Fibroblast of lung (primary cell): ENCODE data around the gene DNAJC12.

ENCODE experiments used
- EZH2 ChIP-seq: IDR thresholded peaks from 2 replicates; pipeline ENCODE4 v1.5.1; 2012; ENCODE audit warnings: low read length, control low read depth, mild to moderate bottlenecking; ENCODE audit errors: missing control alignments
- TF ChIP-seq, protein P1 (sequence below), 2 donors: IDR thresholded peaks in 1 of 2; conservative IDR thresholded peaks in 1 of 2; 1 replicate in 1 of 2; 2 replicates in 1 of 2; pipeline ENCODE4 v1.5.1; 2011 to 2012; ENCODE audit warnings: low read length in 2 of 2, control low read depth in 1 of 2, inconsistent platforms in 1 of 2, low read depth in 1 of 2, mild to moderate bottlenecking in 1 of 2

DNA sequence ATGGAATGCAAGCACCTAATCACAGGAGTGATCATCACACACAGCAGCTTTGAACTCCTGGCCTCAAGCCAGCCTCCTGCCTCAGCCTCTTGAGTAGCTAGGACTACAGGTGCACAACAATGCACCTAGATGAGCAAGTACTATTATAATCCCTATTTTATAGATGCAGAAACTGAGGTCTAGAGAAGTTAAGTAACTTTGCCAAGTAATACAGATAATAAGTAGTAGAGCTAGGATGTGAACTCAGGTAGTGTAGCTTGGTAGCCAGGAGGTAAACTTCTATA lies 33.7 kb downstream of the DNAJC12 start:
- TF ChIP-seq, protein P1, sequence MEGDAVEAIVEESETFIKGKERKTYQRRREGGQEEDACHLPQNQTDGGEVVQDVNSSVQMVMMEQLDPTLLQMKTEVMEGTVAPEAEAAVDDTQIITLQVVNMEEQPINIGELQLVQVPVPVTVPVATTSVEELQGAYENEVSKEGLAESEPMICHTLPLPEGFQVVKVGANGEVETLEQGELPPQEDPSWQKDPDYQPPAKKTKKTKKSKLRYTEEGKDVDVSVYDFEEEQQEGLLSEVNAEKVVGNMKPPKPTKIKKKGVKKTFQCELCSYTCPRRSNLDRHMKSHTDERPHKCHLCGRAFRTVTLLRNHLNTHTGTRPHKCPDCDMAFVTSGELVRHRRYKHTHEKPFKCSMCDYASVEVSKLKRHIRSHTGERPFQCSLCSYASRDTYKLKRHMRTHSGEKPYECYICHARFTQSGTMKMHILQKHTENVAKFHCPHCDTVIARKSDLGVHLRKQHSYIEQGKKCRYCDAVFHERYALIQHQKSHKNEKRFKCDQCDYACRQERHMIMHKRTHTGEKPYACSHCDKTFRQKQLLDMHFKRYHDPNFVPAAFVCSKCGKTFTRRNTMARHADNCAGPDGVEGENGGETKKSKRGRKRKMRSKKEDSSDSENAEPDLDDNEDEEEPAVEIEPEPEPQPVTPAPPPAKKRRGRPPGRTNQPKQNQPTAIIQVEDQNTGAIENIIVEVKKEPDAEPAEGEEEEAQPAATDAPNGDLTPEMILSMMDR (conservative IDR thresholded peaks at IDR 0.05 in 1 of 2, IDR thresholded peaks at IDR 0.05 in 1 of 2; ENCODE audit: low read depth in 1 of 2, low read length in 2 of 2) = no peak
- no peak for TF ChIP-seq EZH2
